ENCODE data around the gene NBPF4.
"Not testable (repeated sequence)": the region's sequence is repeated elsewhere in the genome, so short reads cannot be mapped to it uniquely, and the experiment has no call there.

Gene NBPF4, protein sequence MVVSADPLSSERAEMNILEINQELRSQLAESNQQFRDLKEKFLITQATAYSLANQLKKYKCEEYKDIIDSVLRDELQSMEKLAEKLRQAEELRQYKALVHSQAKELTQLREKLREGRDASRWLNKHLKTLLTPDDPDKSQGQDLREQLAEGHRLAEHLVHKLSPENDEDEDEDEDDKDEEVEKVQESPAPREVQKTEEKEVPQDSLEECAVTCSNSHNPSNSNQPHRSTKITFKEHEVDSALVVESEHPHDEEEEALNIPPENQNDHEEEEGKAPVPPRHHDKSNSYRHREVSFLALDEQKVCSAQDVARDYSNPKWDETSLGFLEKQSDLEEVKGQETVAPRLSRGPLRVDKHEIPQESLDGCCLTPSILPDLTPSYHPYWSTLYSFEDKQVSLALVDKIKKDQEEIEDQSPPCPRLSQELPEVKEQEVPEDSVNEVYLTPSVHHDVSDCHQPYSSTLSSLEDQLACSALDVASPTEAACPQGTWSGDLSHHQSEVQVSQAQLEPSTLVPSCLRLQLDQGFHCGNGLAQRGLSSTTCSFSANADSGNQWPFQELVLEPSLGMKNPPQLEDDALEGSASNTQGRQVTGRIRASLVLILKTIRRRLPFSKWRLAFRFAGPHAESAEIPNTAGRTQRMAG

DNA sequence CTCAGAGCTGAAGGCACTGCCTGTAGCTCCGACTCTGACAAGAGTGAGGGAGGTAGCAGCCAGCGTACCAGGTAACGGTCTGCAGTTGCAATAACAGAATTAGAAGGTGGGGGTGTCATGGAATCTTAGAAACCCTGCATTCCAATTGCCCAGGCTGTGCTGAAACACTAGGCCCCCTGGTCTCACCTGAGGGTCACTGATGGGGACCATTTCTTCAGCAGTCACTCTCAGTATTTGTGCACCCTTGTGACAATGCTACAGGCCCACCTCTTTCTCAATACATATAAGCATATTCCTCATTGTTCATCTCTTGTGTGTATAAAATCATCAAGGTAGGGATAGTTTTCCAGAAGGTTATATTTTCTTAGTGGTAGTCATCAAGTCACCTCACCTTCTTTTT is at the start of gene NBPF4:
Gene NBPF4, minus strand, starts transcription at position 101 of the 400 bp plus-strand sequence. CDS start 315 bp downstream, outside the sequence.
- not testable (repeated sequence) for H3K27me3 ChIP-seq (ENCODE audit: control insufficient read depth in 1 of 2, insufficient read depth in 2 of 2, low read length in 2 of 2); H3K36me3 ChIP-seq (ENCODE audit: insufficient read depth, low read length); H3K9me3 ChIP-seq (ENCODE audit: low read length); H3K9ac ChIP-seq (ENCODE audit: low read length); H3K4me1 ChIP-seq (ENCODE audit: insufficient read depth, low read length); H3K27ac ChIP-seq (ENCODE audit: low read depth, low read length); H3K4me3 ChIP-seq (ENCODE audit: low read depth in 1 of 2, low read length in 2 of 2)

DNA sequence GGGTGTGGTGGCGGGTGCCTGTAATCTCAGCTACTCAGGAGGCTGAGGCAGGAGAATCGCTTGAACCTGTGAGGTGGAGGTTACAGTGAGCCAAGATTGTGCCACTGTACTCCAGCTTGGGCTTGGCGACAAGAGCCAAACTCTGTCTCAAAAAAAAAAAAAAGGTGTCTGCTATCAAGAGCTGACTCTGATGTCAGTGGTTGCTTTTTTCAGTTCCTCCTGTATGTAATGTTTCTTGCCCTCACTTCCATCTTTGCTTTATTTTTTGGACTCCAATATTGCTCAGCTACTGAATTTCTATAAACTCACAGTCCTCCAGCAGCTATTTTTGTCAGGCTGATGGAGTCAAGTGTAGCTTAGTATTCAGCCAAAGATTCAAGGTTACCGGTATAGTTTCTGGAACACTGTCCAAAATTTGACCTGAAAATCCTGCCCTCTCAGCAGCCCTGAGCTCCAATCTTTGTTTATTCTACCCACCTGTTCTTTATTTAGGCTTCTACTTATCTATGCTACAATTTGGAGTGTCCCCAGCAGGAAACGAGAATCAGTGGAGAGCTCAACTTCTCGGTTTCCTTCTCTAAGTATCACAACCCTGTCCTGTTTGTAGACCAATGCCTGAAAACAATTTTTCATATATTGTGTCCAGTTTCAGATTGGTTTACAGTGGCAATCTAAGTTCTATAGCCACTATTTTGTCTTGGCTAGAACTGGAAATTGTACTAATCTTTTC is 38.8 kb upstream of the NBPF4 start:
- not testable (repeated sequence) for H3K4me3 ChIP-seq (ENCODE audit: low read depth in 1 of 2, low read length in 2 of 2); H3K9ac ChIP-seq (ENCODE audit: low read length); H3K4me1 ChIP-seq (ENCODE audit: insufficient read depth, low read length); H3K27me3 ChIP-seq (ENCODE audit: control insufficient read depth in 1 of 2, insufficient read depth in 2 of 2, low read length in 2 of 2); H3K36me3 ChIP-seq (ENCODE audit: insufficient read depth, low read length); H3K27ac ChIP-seq (ENCODE audit: low read depth, low read length); H3K9me3 ChIP-seq (ENCODE audit: low read length)

DNA sequence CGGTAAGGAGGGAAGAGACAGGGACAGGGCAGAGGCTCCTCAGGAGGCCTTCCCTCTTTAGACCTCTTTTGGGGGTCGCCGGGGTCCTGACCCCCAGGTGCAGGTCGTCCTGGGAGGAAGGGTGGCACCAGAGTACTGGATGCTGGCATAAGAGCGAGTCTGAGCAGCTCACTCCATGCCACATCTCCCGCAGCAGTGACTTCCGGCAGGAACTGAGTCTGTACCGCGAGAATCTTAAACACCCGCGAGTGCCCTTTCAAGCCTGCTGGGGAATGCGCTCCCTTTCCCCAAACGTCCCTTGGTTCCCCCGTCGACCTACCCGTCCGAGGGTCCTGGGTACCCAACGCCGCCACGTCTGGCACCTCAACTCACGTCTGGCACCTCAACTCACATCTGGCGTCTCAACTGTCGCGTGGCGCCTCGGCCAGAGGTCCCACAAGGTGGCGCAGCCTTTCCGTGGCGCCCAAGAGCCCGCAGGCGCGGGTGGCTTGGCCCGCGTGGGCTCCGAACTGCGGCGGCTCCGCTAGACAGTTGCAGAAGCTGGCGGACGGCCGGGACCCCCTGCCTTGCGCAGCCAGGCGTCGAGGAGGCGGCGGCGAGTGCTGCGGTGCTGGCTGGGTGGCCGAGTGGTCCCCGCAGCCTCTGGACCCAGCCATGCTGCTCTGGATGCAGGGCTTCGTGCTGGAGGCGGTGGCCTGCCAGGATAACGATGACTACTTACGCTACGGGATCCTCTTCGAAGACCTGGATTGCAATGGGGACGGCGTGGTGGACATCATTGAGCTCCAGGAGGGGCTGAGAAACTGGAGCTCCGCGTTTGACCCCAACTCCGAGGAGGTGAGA is 28.8 kb upstream of the NBPF4 start:
- H3K27ac ChIP-seq (ENCODE audit: low read depth, low read length); H3K4me1 ChIP-seq (ENCODE audit: insufficient read depth, low read length); H3K27me3 ChIP-seq (ENCODE audit: control insufficient read depth in 1 of 2, insufficient read depth in 2 of 2, low read length in 2 of 2); H3K4me3 ChIP-seq (ENCODE audit: low read depth in 1 of 2, low read length in 2 of 2); H3K36me3 ChIP-seq (ENCODE audit: insufficient read depth, low read length); H3K9ac ChIP-seq (ENCODE audit: low read length); H3K9me3 ChIP-seq (ENCODE audit: low read length): not testable (repeated sequence)

DNA sequence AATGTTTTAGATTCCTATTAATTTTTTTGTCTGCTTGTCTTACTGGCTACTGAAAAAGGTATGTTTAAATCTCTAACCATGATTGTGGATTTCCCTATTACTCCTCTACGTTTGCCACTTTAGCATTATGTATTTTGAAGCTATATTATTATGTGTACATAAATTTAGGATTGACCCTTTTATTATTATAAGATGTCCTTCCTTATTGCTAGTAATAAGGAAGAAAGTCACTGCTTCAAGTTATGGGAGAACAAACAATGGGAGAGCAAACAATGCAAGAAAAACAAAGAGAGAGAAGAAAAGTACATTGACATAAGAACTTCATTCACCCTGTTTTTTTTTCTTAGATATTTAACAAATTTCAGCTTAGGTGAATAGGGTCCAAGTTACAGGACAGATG is 23.2 kb upstream of the NBPF4 start:
- not testable (repeated sequence) for H3K36me3 ChIP-seq (ENCODE audit: insufficient read depth, low read length); H3K9ac ChIP-seq (ENCODE audit: low read length); H3K27me3 ChIP-seq (ENCODE audit: control insufficient read depth in 1 of 2, insufficient read depth in 2 of 2, low read length in 2 of 2); H3K9me3 ChIP-seq (ENCODE audit: low read length); H3K4me3 ChIP-seq (ENCODE audit: low read depth in 1 of 2, low read length in 2 of 2); H3K4me1 ChIP-seq (ENCODE audit: insufficient read depth, low read length); H3K27ac ChIP-seq (ENCODE audit: low read depth, low read length)

DNA sequence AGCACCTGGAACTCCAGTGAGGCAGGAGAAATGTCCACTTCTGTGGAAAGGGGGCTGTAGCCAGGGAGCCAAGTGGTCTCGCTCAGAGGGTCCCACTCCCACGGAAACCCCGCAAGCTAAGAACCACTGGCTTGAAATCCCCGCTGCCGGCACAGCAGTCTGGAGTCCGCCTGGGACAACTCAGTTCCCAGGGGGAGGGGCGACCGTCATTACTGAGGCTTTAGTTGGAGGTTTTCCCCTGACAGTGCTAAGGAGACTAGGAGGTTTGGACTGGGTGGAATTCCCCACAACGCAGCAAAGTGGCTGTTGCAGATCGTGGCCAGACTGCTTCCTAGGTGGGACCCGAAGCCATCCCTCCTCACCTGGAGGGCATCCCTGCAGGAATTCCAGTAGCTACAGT is 18.1 kb upstream of the NBPF4 start:
- not testable (repeated sequence) for H3K27ac ChIP-seq (ENCODE audit: low read depth, low read length); H3K4me1 ChIP-seq (ENCODE audit: insufficient read depth, low read length); H3K4me3 ChIP-seq (ENCODE audit: low read depth in 1 of 2, low read length in 2 of 2); H3K27me3 ChIP-seq (ENCODE audit: control insufficient read depth in 1 of 2, insufficient read depth in 2 of 2, low read length in 2 of 2); H3K36me3 ChIP-seq (ENCODE audit: insufficient read depth, low read length); H3K9ac ChIP-seq (ENCODE audit: low read length); H3K9me3 ChIP-seq (ENCODE audit: low read length)

DNA sequence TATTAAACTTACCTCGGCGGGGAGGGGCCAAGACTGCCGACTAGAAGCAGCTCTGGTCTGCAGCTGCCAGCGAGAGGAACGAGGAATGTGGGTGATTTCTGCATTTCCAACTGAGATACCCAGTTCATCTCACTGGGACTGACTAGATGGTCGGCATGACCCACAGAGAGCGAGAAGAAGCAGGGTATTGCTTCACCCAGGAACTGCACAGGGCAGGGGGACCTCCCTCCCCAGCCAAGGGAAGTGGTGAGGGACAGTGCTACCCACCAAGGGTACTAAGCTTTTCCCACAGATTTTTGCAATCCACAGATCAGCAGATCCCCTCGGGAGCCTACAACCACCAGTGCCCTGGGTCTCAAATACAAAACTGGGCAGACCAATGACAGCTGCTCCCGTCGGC is 17.6 kb upstream of the NBPF4 start:
- H3K27ac ChIP-seq (ENCODE audit: low read depth, low read length); H3K4me3 ChIP-seq (ENCODE audit: low read depth in 1 of 2, low read length in 2 of 2); H3K4me1 ChIP-seq (ENCODE audit: insufficient read depth, low read length); H3K9me3 ChIP-seq (ENCODE audit: low read length); H3K9ac ChIP-seq (ENCODE audit: low read length); H3K27me3 ChIP-seq (ENCODE audit: control insufficient read depth in 1 of 2, insufficient read depth in 2 of 2, low read length in 2 of 2); H3K36me3 ChIP-seq (ENCODE audit: insufficient read depth, low read length): not testable (repeated sequence)

DNA sequence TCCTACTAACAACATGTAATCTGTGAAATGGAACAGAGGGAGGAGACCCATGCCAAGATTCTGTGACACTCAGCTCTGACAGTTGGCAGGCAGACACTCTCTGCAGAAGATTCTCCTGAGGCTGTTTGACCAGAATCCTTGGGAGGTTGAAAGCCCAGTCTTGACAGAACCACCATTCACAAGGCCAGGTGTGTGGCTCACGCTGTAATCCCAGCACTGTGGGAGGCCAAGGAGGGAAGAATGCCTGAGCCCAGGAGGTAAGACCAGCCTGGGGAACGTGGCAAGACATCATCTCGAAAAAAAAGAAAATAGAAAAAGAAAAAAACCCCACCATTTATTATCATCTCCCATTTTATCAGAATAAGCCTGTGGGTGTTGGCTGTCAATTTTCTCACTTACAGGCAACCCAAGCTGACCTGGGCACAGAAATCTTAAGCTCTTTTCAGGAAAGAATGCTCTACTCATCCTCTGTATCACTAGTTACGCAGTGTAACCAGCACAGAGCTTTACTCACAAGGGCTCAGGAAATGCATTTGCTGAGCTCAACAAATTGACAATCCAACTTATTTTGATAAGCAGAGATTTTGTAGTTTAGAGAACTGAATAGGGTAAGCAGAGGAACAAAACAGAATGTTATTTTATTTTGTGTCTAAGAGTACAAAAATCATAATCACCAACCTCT is 16.8 kb upstream of the NBPF4 start:
- H3K27me3 ChIP-seq (ENCODE audit: control insufficient read depth in 1 of 2, insufficient read depth in 2 of 2, low read length in 2 of 2); H3K27ac ChIP-seq (ENCODE audit: low read depth, low read length); H3K36me3 ChIP-seq (ENCODE audit: insufficient read depth, low read length); H3K9ac ChIP-seq (ENCODE audit: low read length); H3K4me3 ChIP-seq (ENCODE audit: low read depth in 1 of 2, low read length in 2 of 2); H3K4me1 ChIP-seq (ENCODE audit: insufficient read depth, low read length); H3K9me3 ChIP-seq (ENCODE audit: low read length): not testable (repeated sequence)

DNA sequence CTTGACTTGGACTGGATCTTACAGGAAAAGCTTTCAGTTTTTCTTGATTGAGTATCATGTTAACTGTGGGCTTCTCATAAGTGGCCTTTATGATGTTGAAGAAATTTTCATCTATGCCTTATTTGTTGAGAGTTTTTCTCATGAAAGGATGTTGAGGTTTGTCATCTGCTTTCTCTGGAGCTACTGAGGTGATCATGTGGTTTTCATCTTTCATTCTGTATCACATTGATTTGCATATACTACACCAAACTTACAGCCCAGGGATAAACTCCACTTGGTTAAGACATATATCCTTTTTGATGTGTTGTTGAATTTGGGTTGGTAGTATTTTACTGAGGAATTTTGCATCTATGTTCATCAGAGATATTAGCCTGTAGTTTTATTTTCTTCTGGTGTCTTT is 11.6 kb upstream of the NBPF4 start:
- not testable (repeated sequence) for H3K4me3 ChIP-seq (ENCODE audit: low read depth in 1 of 2, low read length in 2 of 2); H3K9me3 ChIP-seq (ENCODE audit: low read length); H3K27ac ChIP-seq (ENCODE audit: low read depth, low read length); H3K36me3 ChIP-seq (ENCODE audit: insufficient read depth, low read length); H3K4me1 ChIP-seq (ENCODE audit: insufficient read depth, low read length); H3K27me3 ChIP-seq (ENCODE audit: control insufficient read depth in 1 of 2, insufficient read depth in 2 of 2, low read length in 2 of 2); H3K9ac ChIP-seq (ENCODE audit: low read length)

DNA sequence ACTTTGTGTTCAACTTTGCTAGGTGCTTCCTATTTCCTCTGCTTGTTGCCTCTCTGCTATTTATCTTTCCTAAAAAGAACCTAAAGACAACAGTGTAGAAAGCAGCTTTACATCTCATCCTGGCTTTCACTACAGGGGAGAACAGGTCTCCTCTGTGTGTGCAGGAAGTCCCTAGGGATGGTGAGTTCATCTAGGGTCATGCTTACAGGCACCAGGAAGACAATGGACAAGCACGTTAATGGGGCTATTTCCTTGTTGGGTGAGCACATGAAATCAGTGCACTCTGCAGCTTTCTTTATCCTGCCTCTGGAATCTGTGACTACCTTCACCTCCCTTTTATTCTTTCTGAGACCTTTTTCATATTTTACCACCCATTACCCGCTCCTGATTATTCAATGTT is 4.5 kb downstream of the NBPF4 start:
- not testable (repeated sequence) for H3K4me1 ChIP-seq (ENCODE audit: insufficient read depth, low read length); H3K27ac ChIP-seq (ENCODE audit: low read depth, low read length); H3K36me3 ChIP-seq (ENCODE audit: insufficient read depth, low read length); H3K4me3 ChIP-seq (ENCODE audit: low read depth in 1 of 2, low read length in 2 of 2); H3K9me3 ChIP-seq (ENCODE audit: low read length); H3K27me3 ChIP-seq (ENCODE audit: control insufficient read depth in 1 of 2, insufficient read depth in 2 of 2, low read length in 2 of 2); H3K9ac ChIP-seq (ENCODE audit: low read length)

DNA sequence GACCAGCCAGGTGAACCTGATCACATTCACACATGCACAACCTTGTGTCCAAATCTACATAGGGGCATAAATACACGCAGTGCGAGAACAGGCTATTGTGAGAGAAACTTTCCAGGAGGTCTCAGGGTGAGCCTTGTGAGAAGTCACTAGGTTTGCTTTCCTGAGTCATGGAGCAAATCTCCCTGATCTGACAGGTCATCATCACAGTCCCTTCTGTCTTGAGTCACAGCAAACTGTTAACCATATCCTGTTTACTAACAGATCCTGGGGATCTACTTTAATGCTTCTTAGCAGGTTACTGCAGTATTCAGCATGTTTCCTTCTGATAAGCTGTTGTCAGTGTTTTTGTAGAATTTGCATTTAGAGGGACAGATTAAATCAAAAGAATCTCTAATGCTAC is 8.6 kb downstream of the NBPF4 start:
- not testable (repeated sequence) for H3K27me3 ChIP-seq (ENCODE audit: control insufficient read depth in 1 of 2, insufficient read depth in 2 of 2, low read length in 2 of 2); H3K4me3 ChIP-seq (ENCODE audit: low read depth in 1 of 2, low read length in 2 of 2); H3K9ac ChIP-seq (ENCODE audit: low read length); H3K9me3 ChIP-seq (ENCODE audit: low read length); H3K4me1 ChIP-seq (ENCODE audit: insufficient read depth, low read length); H3K27ac ChIP-seq (ENCODE audit: low read depth, low read length); H3K36me3 ChIP-seq (ENCODE audit: insufficient read depth, low read length)

DNA sequence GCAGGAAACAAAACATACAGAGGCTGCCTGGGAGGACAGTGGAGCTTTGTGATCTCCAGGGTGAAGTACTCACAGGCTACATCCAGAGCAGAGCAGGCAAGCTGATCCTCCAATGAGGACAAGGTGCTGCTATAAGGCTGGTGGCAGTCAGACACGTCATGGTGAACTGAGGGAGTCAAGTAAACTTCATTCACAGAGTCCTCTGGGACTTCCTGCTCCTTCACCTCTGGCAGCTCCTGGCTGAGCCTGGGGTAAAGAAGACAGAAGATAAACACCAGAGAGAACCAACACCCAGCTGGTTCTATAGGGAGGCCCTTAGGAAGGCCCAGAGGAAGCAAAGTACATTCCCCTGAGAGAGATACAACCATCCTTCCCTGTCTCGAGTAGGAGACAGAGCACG is 11.7 kb downstream of the NBPF4 start:
- not testable (repeated sequence) for H3K27ac ChIP-seq (ENCODE audit: low read depth, low read length); H3K36me3 ChIP-seq (ENCODE audit: insufficient read depth, low read length); H3K9me3 ChIP-seq (ENCODE audit: low read length); H3K27me3 ChIP-seq (ENCODE audit: control insufficient read depth in 1 of 2, insufficient read depth in 2 of 2, low read length in 2 of 2); H3K4me3 ChIP-seq (ENCODE audit: low read depth in 1 of 2, low read length in 2 of 2); H3K4me1 ChIP-seq (ENCODE audit: insufficient read depth, low read length); H3K9ac ChIP-seq (ENCODE audit: low read length)
